HG02623 (cell line): ENCODE data around the gene DACT1.
"Not testable (repeated sequence)": the region's sequence is repeated elsewhere in the genome, so short reads cannot be mapped to it uniquely, and the experiment has no call there.

ENCODE experiments used
- ATAC-seq: cut with Tn5 transposase; IDR thresholded peaks from one replicate; pipeline ENCODE4 v1.9.1; 2021; ENCODE audit warnings: moderate library complexity; ENCODE audit not compliant: unreplicated experiment

The DACT1 gene, protein sequence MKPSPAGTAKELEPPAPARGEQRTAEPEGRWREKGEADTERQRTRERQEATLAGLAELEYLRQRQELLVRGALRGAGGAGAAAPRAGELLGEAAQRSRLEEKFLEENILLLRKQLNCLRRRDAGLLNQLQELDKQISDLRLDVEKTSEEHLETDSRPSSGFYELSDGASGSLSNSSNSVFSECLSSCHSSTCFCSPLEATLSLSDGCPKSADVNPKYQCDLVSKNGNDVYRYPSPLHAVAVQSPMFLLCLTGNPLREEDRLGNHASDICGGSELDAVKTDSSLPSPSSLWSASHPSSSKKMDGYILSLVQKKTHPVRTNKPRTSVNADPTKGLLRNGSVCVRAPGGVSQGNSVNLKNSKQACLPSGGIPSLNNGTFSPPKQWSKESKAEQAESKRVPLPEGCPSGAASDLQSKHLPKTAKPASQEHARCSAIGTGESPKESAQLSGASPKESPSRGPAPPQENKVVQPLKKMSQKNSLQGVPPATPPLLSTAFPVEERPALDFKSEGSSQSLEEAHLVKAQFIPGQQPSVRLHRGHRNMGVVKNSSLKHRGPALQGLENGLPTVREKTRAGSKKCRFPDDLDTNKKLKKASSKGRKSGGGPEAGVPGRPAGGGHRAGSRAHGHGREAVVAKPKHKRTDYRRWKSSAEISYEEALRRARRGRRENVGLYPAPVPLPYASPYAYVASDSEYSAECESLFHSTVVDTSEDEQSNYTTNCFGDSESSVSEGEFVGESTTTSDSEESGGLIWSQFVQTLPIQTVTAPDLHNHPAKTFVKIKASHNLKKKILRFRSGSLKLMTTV

DNA sequence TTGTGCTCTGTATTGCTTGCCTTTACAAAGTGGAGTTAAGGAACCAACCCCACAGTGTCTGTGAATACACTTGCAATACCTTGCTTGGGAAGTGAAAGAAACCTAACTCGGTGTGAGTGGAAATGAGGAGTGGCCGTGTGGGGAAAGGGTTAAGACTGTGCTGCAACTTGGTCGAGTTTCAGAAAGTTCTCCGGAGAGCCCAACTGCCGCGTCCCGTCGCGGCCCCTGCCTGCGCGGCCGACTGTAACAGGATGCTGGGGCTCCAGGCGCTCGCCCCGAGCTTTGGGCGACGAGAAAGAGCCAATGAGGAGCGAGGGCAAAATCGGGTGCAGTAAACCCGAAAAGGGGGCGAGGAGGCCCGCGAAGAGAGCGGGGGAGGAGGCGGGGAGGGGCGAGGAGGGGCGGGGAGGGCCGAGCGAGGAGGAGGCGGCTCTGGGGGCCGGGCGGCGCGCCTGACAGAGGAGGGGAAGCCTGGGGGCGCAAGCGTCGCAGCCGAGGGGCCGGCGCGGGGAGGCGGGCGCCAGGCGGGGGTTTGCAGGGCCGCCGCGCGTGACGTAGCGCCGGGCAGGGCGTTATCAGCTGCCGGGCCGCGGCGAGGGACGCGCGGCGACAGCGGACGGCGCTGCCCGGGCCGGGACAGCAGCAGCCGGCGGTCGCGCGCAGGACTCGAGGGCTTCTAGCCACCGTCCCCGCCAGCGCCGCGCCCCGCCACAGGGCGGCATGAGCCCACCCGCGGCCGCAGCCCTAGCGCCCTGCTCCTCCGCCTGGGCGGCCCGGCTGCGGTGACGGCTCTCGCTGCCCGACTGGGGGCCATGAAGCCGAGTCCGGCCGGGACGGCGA lies at the start of gene DACT1:
DACT1 (plus strand) TSS at position 572 of the 840 bp plus-strand sequence; CDS start at position 813, 241 bp downstream.
- peak; percentile 39 for ATAC-seq

DNA sequence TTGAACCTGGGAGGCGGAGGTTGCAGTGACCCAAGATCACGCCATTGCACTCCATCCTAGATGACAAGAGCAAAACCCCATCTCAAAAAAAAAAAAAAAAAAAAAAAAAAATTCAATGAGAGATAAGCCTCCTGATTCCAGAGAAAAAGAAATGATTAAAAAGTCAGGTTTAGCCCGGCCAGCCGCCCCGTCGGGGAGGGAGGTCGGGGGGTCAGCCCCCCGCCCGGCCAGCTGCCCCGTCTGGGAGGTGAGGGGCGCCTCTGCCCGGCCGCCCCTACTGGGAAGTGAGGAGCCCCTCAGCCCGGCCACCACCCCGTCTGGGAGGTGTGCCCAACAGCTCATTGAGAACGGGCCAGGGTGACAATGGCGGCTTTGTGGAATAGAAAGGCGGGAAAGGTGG lies 49.4 kb upstream of the DACT1 start:
- ATAC-seq, result not testable (repeated sequence)

DNA sequence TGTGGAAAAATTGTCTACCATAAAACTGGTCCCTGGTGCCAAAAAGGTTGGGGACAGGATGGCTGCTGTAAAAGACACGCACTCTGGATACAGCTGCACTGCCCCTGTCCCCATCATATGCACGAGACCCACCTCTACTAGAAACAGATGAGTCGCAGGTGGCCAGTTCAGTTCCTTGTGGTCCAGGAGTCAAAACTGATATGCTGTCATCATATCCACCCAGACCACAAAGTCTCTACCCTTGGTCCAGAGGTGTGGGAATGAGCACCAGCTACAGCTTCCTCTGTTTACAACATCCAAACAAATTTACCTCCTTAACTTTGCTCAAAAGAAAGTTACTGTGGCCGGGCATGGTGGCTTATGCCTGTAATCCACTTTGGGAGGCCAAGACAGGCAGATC lies 43.8 kb upstream of the DACT1 start:
- no peak for ATAC-seq

DNA sequence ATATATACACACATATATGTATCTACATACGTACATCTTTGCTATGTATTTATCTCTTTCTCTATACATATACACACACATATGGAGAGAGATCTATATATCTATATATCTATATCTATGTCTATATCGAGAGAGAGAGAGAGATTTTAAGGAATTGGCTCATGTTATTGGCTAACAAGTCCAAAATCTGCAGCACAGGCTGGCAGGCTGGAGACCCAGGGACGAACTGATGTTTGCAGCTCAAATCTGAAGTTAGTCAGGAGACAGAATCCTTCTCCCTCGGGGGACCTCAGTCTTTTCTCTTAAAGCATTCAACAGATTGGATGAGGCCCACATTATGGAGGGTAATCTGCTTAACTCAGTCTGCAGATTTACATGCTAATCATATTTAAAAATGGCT lies 40.7 kb upstream of the DACT1 start:
- ATAC-seq, result no peak

DNA sequence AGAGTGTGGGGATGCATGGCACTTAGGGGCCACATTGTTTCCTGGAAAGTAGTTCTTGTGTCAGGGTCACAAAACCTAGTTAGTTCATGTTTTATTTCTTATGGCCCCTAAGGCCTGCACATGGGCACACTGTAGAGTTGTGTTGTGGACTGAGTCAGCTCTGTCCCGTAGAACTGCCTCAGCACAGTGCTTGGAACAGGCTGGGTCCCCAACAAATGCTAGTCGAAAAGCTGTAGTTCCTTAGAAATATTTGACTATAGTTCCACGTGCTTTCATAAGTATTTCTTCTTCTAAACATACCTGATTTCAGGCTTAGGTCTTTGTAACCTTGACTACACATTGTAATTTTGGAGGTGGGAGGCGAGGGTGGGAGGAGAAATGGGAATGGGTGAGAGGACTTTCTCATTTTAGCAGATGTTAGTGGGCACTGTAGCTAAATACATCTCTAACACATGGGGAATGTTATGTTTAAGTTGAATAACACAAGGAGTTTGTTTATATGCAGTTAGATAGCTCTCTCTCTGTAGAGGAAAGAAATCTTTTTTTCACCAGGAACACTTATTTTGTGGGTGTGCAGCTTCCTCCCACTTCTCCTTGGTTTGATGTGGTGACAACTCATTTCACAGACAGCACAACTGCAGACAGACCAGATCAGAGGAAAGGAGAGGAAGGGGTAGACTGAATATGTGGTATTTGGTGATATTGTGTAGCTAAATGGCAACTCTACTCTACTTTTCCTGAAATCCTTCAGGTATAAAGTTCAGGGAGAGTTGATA lies 39.5 kb upstream of the DACT1 start:
- no peak for ATAC-seq

DNA sequence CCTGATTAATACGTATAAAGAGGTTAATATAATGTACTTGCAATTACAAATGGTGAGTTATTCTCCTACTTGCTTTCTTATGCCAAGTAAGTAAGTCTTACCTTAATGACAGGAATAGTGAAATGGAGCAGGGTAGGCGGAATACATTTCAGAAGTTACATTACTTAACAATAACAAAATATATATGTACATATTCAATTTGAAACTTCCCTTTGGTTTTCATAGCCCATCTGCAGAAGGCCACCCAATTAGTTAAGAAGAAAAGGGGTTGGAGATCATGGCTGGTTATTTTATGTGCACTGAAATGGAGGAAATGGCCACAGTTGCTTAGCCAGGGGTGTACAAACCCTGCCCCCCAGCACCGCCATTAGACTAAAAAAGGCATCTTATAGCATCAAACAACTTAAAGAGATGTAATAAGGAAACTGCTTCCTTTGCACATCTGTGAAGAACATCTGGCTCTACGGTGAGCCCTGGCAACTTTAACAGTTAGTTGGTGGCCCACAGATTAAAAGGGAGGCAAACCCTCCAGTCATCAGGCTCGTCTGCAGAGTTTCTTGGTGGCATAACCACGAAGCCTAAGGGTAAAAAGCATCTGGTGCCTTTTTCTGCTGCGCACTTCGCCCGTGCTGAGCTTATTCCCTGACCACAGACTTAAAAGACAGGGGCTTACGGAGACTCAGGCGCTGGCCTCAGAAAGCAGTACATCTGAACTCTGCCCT lies 38.8 kb upstream of the DACT1 start:
- ATAC-seq, result no peak

DNA sequence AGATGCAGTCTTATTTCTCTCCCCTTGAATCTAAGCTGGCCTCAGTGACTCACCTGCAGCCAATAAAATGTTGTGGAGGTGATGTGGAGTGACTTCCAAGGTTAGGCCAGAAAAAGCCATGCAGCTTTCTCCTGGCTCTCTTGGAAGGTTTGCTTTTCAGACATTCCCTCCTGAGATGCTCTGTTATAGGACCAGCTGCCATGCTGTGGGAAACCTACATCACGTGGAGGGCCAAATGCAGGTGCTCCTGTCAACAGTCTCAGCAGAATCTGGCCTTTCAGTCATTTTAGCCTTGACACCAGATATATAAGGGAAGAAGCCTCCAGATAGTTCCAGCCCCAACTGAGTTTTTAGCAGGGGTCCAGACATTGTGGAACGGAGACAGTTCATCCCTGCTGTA lies 38.1 kb upstream of the DACT1 start:
- ATAC-seq, result no peak

DNA sequence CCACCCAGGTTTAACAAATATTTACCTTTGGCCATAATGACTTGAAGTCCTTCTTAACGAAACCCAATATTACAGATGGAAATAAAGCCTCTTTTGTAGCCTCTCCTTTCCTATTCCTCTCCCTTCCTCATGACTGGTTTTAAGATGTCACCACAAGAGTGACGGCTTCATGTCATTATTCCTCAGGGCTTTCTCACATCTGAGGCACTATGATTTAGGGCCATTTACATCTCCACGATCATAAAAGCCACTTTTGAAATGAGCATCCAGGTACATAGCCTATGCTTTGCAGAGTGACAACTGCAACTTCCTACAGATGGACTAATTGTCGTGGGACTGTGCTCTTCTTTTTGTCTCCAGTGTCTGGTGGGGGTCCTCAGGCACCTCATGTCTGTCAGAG lies 32.3 kb upstream of the DACT1 start:
- no peak for ATAC-seq

DNA sequence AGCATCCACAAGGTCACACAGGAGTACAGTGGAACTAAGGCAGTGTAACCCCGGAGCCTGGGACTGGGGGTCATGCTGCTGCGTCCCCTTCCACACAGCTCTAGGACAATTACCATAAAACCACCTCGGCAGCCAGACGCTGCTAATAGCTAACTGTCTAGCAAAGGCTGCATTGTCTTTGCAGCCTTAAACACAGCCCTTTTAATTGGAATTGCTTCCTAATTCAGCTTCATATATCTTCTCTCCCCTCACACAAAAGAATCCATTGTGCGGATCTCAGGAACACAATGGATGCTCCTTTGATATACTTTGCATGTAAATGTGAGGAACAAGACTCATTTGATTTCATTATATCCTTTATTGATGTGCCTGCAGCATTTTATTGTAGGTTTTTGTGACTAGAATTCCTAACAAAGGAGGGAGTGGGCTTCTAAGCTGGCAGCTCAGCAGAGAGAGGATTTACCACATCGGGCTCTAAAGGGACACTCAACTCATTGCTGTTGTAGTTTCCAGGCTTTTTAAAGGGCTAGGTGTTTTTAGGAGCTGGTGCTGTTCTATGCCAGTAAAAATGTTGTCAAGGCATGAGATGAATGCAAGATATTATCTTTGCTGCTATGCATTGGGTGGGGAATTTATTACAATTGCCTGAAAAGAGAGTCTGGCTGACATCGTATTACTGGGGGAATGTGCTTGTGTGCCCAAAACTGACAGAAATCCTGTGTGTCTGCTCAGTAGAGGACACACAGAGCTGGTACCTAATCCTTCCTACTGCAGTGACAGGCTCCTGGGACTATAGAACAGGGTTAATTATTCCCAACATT lies 30.4 kb upstream of the DACT1 start:
- no peak for ATAC-seq

DNA sequence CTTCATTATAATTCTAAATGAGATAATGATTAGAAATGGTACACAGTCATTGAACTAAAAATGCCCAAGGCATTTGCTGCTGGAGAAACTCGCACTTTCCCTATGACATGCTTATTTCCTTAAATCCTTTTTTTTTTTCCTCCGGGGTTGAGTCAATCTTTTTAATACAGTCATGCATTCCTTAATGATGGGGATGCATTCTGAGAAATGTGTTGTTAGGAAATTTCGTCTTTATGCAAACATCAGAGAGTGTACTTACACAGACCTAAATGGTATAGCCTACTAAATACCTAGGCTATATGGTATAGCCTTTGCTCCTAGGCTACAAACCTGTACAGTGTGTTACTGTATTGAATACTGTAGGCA lies 29.8 kb upstream of the DACT1 start:
- ATAC-seq, result no peak

DNA sequence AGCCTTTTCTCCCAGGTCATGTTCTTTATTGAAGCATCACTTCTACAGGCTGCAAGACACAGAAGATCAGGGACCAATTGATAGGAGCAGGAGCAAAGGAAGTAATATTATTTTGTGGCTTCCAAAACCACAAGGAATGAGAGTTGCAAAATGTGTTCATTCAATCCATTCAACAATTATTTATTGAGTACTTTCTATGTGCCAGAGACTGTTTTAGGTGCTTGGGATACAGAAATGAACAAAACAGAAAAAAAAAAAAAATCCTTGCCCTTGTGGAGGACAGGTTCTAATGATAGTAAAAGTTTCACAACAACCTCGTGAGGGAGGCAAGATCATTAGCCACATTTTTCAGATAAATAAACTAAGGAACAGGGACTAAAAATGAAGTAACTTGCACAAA lies 20.1 kb upstream of the DACT1 start:
- ATAC-seq, result no peak

DNA sequence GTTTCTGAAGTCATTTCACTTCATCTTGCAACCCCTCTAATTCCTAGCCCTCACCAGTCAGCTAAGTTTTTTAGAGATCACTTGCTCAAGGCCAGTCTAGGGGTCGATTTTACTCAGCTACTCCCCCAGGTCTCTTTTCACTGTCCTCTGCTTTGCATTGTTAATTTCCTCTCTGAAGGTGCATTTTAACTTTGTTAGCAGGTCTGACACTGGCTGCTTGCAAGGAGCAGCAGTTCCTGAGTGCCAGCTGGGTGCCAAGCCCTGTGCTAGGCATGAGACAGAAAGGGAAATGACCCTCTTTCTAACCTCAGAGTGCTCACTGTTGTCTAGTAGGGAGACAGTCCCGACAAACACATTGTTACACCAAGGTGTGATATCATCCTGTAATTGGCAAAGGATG lies 17.8 kb upstream of the DACT1 start:
- no peak for ATAC-seq

DNA sequence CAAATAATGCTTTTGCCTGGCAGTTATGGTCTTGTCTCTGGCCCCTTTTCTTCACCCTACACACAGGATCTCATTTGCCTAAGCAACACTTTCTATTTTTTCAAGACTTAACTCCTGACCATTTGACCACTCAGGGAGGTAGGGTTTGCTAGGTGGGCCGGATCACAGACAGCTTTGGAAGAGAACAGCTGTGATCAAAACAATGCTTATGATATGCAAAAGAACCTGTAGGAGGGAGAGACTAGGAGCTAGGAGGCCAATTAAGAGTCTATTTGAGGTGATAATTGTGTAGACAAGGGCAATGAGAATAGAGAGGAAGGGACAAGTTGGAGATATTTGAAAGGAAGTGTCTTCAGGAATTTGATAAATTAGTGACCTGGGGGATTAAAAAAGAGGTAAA lies 12.3 kb upstream of the DACT1 start:
- ATAC-seq, result no peak

DNA sequence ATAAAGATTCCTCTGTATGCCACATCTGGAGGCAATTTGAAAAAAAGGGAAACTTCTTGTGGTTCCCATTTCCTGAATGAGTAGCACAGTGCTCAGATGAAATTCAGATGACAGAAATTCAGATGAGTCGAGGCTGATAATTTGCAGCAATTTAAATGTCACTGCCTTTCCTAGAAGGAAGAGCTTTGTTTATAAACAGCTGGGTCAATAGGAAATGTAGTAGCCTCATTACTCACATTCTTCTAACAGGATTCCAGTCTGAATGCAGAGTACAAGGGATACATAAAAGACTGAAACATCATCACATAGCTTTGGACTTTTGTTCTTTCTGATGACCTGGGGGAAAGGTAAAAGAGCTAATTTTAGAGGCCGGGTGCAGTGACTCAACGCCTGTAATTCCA lies 11.3 kb upstream of the DACT1 start:
- ATAC-seq, result no peak

DNA sequence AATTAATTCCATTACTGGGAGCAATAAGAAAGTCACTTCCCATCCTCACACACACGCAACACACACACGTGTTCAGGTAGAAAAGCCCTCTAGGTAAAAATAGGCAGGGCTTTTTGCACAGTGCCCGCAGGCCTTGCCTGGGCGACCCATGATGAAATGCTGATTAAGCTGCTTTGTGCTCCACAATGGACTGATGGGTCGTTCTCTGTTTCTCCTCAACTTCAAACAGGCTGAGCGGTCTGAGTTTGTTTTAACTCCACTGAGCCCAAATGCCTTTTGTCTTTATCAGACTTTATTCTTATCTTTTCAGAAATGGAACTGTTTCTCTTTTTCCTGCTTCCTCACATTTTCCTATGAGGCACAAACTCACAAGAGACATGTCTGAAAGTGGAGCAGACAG lies 9.4 kb upstream of the DACT1 start:
- no peak for ATAC-seq

DNA sequence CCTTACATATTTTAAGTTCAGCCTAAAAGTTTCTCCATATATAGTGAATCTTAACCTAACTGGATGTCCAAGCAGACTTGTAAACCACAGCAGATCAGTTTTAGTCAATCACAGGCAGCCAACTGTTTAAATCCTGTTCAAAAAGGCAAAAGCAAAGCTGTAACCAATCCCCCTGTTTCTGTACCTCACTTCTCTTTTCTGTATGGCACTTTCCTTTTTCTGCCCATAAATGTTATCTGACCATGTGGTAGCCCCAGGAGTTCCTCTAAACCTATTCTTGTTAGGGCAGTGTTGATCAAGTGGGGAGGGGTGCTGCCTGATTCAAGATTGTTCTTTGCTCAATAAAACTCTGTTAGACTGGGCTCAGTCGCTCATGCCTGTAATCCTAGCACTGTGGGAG lies 8.5 kb upstream of the DACT1 start:
- ATAC-seq, result no peak

DNA sequence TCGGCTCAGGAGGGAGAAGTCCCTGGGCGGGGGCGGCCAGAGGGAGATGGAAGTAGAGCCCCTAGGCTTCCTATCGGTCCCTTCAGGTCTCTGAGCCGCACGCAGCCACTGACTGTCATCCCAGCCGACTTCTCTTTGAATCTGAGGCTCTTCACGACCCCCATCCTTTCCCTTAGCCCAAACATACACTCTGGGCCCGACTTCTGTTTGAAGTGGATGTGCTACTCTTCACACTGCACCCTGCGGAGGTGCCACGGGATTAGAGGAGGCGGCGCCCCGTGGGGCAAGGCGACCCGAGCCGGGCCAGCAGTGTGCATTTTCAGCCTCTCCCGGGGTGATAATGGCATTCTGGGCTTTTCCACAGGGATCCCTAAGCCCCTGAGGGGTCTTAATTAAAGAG lies 6.0 kb upstream of the DACT1 start:
- ATAC-seq, result no peak

DNA sequence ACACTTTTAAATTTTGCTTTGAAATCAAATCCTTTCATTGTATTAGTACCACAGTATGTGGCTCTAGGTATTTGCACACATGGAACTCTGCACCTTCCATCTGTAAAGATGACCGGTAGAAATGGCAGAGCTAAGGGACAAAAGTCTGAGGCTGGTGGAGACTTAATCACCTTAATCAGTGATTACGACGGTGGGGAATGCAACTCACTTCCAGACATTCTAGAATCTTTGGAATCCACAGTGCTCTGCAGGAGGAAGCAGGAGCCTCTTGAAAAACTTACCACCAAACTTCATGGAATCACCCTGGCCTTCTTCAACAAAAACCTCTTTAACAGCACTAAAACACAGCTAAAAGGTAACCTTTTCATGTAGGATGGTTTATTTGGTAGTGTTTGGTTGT lies 3.9 kb upstream of the DACT1 start:
- no peak for ATAC-seq

DNA sequence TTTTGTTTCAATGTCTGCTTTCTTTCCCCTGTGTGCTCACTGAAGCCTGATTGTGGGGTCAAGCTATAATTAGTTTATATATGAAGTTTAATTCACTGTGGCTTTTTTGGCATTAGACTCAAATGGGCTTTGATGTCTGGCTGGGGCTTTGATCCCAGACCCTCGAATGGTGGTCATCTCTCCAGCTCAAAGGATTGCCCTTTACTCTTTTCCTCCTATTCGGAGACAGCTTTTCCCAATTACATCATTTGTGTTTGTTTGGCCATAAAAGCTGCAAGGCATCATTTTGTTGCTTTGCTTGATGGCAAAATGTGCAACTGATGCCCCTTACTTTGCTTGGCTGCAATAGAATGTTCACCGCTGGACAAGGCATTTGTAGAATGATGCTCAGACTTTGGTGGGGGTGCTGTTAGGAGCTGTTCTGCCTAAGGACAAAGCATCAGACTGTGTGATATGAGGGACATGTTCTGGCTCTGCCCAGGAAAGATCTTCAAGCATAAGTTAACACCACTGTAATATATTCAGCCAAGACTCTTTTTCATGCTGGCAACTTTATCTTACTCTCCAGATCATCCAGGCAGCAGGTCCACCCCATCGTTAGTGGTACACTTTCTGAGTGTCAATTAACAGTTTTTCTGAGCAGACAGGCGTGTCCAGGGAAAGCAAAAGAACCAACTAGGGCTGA lies 3.2 kb upstream of the DACT1 start:
- ATAC-seq, result no peak
